AG09319 (cell line): Measurements from ENCODE around the gene TANC1.
"Not testable (repeated sequence)": the region's sequence is repeated elsewhere in the genome, so short reads cannot be mapped to it uniquely, and the experiment has no call there.

Source experiments
- DNase-seq: peaks from one replicate; pipeline ENCODE4 v3.0.0-alpha.2; 2010; ENCODE audit warnings: low read depth; ENCODE audit errors: extremely low read depth
- CTCF ChIP-seq: IDR thresholded peaks from 2 replicates; pipeline ENCODE4 v1.5.1; 2011; ENCODE audit warnings: low read depth, mild to moderate bottlenecking, inconsistent platforms, low read length, moderate library complexity

The TANC1 gene

GRCh38 chr2:159089543-159089942 lies 121.1 kb downstream of the TANC1 start:
- no peak for TF ChIP-seq CTCF
- no peak for DNase-seq

- no peak for TF ChIP-seq CTCF
Measured at GRCh38 chr2:159090514-159091201, 122.2 kb downstream of the TANC1 start.

GRCh38 chr2:159091381-159091780 lies 122.9 kb downstream of the TANC1 start:
- no peak for DNase-seq

More at GRCh38 chr2:159090514-159091201, 122.2 kb downstream of the TANC1 start:
- no peak for DNase-seq

GRCh38 chr2:159091976-159092375 lies 123.5 kb downstream of the TANC1 start:
- no peak for TF ChIP-seq CTCF
- DNase-seq = no peak

More at GRCh38 chr2:159091381-159091780, 122.9 kb downstream of the TANC1 start:
- no peak for TF ChIP-seq CTCF

GRCh38 chr2:159093497-159093896 lies 125.1 kb downstream of the TANC1 start:
- TF ChIP-seq CTCF = no peak
- DNase-seq = no peak

GRCh38 chr2:159094173-159094737 lies 125.8 kb downstream of the TANC1 start:
- no peak for TF ChIP-seq CTCF
- DNase-seq = peak; percentile 59

- TF ChIP-seq CTCF = no peak
- DNase-seq = no peak
Measured at GRCh38 chr2:159095813-159096212, 127.4 kb downstream of the TANC1 start.

- DNase-seq = not testable (repeated sequence)
Measured at GRCh38 chr2:159096302-159096855, 127.9 kb downstream of the TANC1 start.
